Retinal pigment epithelial cell (primary cell): ENCODE data around the gene CENPB.
A peak's percentile ranks its signal among the peaks of the same experiment; 100 is the strongest.

Experiments
- DNase-seq: peaks from one replicate; pipeline ENCODE4 v3.0.0-alpha.2; 2010; ENCODE audit warnings: low read depth
- H3K4me3 ChIP-seq: 2 replicates; pipeline ENCODE4 v1.5.1; 2011; ENCODE audit warnings: mild to moderate bottlenecking, low read length, control low read depth, moderate library complexity
- CTCF ChIP-seq: conservative IDR thresholded peaks from 2 replicates; pipeline ENCODE4 v1.5.1; 2011; ENCODE audit warnings: low read depth, low read length, control low read depth, inconsistent platforms

Gene CENPB

GRCh38 chr20:3821996-3822395 is 35.5 kb upstream of the CENPB start:
- TF ChIP-seq CTCF = no peak
- H3K4me3 ChIP-seq = no peak overlapping the region
- DNase-seq = no peak

GRCh38 chr20:3820901-3821727 is 34.6 kb upstream of the CENPB start:
- peak overlapping the region; percentile 86 for H3K4me3 ChIP-seq
- no peak for TF ChIP-seq CTCF
- DNase-seq = no peak

- peak within 1 kb of the TSS; percentile 86 for H3K4me3 ChIP-seq
- peak; percentile 84 for DNase-seq
- TF ChIP-seq CTCF = peak; percentile 75
These were observed 33.7 kb upstream of the CENPB start, which contains the start of gene AP5S1 for GRCh38 chr20:3820048-3820900. Gene AP5S1 (plus strand): TSS chr20:3820547. CDS start chr20:3822118, 1,571 bp downstream.

- TF ChIP-seq CTCF = no peak
- peak overlapping the region; percentile 32 for H3K4me3 ChIP-seq
- no peak for DNase-seq
These were observed 33.0 kb upstream of the CENPB start for GRCh38 chr20:3819411-3820047.

GRCh38 chr20:3818155-3819151 is 31.9 kb upstream of the CENPB start:
- TF ChIP-seq CTCF = peak; percentile 87
- H3K4me3 ChIP-seq = no peak overlapping the region
- DNase-seq = no peak

GRCh38 chr20:3815703-3816315 is 29.3 kb upstream of the CENPB start:
- no peak for TF ChIP-seq CTCF
- H3K4me3 ChIP-seq = no peak overlapping the region
- no peak for DNase-seq
